ENCODE results near the gene LDHAL6B.

Gene LDHAL6B

DNA sequence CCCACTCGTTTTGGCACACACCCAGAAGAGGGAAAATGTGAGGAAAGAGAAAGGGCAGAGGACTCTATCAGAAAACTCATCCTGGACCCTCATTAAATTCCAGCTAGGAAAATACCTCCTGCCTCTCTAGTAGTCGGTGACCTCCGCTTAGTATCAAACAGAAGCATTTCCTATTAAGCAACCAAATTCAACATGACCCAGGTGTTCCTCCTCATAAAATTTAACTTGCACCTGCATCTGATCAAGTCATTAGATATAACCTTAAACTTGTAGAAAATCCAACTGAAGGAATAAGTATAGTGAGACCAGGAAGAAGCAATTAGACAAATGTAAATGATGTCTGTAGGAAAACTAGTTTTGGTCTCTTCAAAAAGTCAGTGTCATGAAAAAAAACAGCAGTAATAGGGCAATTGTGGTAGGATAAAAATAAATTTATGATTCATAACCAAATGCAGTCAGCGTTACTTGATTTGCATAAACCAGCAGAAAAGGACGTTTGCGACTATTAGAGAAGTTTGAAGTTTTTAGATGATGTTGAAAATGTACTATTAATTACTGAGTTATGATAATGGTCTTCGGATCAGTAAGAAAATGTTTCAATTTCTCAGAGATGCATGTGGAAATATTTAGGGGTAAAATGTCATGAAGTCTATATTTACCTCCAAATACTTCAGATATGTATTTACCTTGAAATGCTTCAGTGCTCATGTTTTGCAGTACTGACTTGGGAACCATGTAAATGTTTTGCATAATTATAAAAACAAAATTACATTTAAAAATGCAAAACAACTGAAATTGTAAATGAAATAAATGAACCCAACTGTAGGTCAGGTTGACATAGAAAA is 44.6 kb downstream of the LDHAL6B start:
- DNase-seq (ENCODE audit: low read depth): no peak

DNA sequence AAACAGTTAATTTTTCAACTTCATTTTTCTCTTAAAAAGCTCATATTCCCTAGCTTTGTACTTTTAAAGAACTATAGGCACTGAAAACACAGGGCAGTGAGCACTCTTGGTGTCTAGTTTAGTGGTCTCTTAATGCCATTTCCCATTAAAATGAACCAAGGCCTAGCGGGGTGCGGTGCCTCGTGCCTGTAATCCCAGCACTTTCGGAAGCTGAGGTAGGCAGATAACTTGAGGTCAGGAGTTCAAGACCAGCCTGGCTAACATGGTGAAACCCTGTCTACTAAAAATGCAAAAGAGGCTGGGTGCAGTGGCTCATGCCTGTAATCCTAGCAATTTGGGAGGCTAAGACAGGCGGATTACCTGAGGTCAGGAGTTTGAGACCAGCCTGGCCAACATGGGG is 45.5 kb downstream of the LDHAL6B start:
- DNase-seq (ENCODE audit: low read depth): no peak

DNA sequence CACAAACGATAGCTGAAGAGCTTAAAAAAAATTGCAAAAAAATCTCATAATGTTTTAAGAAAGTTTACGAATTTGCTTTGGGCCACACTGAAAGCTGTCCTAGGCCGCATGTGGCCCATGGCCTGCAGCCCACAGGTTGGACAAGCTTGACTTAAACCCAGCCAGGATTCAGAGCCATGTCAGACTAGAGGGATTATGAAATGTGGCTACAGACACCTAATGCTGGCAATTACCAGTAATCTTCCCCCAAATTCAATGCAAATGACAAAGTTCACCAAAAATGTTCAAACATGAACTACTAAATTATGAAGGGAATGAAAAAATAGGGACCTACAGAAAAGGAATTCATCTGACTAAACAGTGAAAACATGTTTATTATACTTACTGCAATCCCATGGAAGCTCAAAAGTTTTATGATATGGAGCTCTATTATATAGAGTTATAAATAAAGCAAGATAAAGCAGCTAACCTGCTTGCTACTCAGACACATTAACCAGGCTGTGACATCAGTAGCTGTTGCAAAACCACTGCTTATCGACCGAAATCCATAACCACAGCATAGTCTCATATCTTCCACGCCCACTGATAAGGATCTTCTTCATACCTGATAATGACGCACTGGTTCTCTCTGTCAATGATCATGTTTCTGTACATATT is 49.2 kb downstream of the LDHAL6B start:
- DNase-seq (ENCODE audit: low read depth): no peak

DNA sequence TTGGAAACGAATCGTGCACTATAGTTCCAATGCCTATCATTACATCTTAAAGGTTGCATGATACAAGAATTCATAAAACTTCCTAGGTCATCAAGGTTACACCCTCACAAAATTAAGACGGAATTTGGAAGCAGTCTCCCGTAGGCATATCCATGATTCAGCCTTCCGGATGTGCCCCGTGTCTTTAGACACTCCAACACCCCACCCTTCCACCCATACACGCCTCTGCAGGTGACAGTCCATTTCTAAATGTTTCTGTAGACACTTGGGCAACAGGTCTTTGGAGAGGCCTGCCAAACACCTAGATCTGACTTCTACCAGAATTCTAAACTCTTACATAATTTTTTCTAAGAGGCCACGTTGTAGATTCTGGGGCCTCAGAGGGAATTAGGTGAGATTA is 49.8 kb downstream of the LDHAL6B start:
- DNase-seq (ENCODE audit: low read depth): no peak

DNA sequence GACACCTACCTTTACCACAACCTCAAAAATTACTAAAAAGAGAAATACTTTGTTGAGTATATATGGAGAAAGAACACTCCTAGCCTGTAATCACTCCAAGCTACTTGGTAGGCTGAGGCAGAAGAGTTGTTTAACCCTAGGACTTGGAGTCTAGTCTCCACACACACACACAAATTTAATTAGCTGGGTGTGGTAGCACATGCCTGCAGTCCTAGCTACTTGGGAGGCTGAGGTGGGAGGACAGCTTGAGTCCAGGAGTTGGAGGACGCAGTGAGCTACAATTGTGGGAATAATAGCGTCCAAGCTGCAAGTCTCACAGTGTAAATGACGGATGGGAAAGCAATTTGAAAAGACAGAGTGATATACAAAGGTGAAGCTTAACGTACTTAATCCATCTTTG is 50.5 kb downstream of the LDHAL6B start:
- DNase-seq (ENCODE audit: low read depth): no peak
